A673 (cell line): ENCODE measurements around the gene SPEF1. TPM values are rescaled to one million over a fixed set of nuclear protein-coding genes. Genes with fewer than 3 reads are reported as not detected.

Source experiments
- BruUV-seq: library from RNA; stranded (reverse); fragments of 400-500 nt; replicated peaks from 2 replicates; lab custom pipeline; 2021; lab: Mats Ljungman, UMichigan
- CTCF ChIA-PET: fragments of 300-600 bp; sonication (Branson Sonifier 250); formaldehyde crosslinking; loops from one replicate; lab custom pipeline; 2022; ENCODE audit warnings: antibody characterized with exemption; lab: Charles Lee
- POLR2A ChIA-PET: fragments of 300-600 bp; sonication (Branson Sonifier 250); formaldehyde crosslinking; loops from one replicate; lab custom pipeline; 2022; ENCODE audit warnings: antibody characterized with exemption; ENCODE audit not compliant: low non-redundant PET; lab: Charles Lee
- DNase-seq: peaks from one replicate; pipeline ENCODE4 v3.0.0-alpha.2; 2015; ENCODE audit warnings: low spot score
- H3K27ac ChIP-seq: fragments of 200-600 bp; sonication (generic); 2 replicates; pipeline ENCODE4 v1.5.1; 2016; ENCODE audit warnings: mixed run types, low read depth, mild to moderate bottlenecking, mixed read lengths, antibody characterized with exemption, low read length; ENCODE audit not compliant: poor library complexity, severe bottlenecking
- H3K27me3 ChIP-seq: fragments of 200-600 bp; sonication (generic); replicated peaks from 2 replicates; pipeline ENCODE4 v1.6.1; 2017; ENCODE audit warnings: mixed run types, low read depth, mild to moderate bottlenecking, mixed read lengths, antibody characterized with exemption, low read length; ENCODE audit not compliant: insufficient read depth, poor library complexity
- H3K36me3 ChIP-seq: fragments of 200-600 bp; sonication (generic); 2 replicates; pipeline ENCODE4 v1.6.1; 2016; ENCODE audit warnings: mixed run types, mild to moderate bottlenecking, mixed read lengths, antibody characterized with exemption, low read length; ENCODE audit not compliant: insufficient read depth, poor library complexity, severe bottlenecking
- H3K4me1 ChIP-seq: fragments of 200-600 bp; sonication (generic); 2 replicates; pipeline ENCODE4 v1.6.1; 2017; ENCODE audit warnings: mixed run types, mild to moderate bottlenecking, mixed read lengths, antibody characterized with exemption, low read length; ENCODE audit not compliant: insufficient read depth, poor library complexity, severe bottlenecking
- H3K4me3 ChIP-seq: fragments of 200-600 bp; sonication (generic); 2 replicates; pipeline ENCODE4 v1.5.1; 2016; ENCODE audit warnings: low read depth, mixed run types, mild to moderate bottlenecking, mixed read lengths, low read length; ENCODE audit not compliant: poor library complexity, severe bottlenecking
- H3K9me3 ChIP-seq: fragments of 200-600 bp; sonication (generic); 2 replicates; pipeline ENCODE4 v1.6.1; 2016; ENCODE audit warnings: mixed run types, low read depth, mild to moderate bottlenecking, mixed read lengths, antibody characterized with exemption, low read length; ENCODE audit not compliant: poor library complexity, severe bottlenecking
- EZH2 ChIP-seq: fragments of 200-600 bp; sonication (generic); IDR thresholded peaks from 2 replicates; pipeline ENCODE4 v1.6.1; 2017; ENCODE audit warnings: borderline replicate concordance, low read depth, mild to moderate bottlenecking, mixed read lengths, antibody characterized with exemption, low read length; ENCODE audit not compliant: poor library complexity, severe bottlenecking
- intact Hi-C: fragments of 100-400 bp; cut with micrococcal nuclease; formaldehyde crosslinking; loops from one replicate; pipeline ENCODE4 v1.10.0; 2022; ENCODE audit not compliant: unreplicated experiment
- total RNA-seq: library from RNA; stranded (reverse); gene quantifications from 2 replicates; pipeline ENCODE4 v1.2.3, GENCODE V29; 2021
- TF ChIP-seq, protein P1 (sequence below): fragments of 300-800, 200-600 bp; sonication (generic); conservative IDR thresholded peaks from 2 replicates; pipeline ENCODE4 v1.5.1; 2017; ENCODE audit warnings: low read depth, mild to moderate bottlenecking, antibody characterized with exemption, low read length, moderate library complexity, mixed read lengths

SPEF1 gene
- total RNA-seq, 1 experiment from 2014 or later = 0.49 TPM

GRCh38 chr20:3744806-3745685 lies 36.2 kb downstream of the SPEF1 start:
- ChIA-PET POLR2A (no interaction called here), CTCF (interaction anchor here (1.1 kb wide), 1 partner anchor 48 kb away, joined by 10 read pairs; no protein-coding TSS in a partner anchor)
- Histone ChIP-seq H3K4me3 (no peak overlapping the region), H3K9me3 (no peaks in the 10 kb centered on the region), H3K4me1 (no peaks in the 10 kb centered on the region), H3K27me3 (no peaks in the 10 kb centered on the region), H3K27ac (no peak overlapping the region), H3K36me3 (no peaks in the 10 kb centered on the region)
- TF ChIP-seq, protein P1, sequence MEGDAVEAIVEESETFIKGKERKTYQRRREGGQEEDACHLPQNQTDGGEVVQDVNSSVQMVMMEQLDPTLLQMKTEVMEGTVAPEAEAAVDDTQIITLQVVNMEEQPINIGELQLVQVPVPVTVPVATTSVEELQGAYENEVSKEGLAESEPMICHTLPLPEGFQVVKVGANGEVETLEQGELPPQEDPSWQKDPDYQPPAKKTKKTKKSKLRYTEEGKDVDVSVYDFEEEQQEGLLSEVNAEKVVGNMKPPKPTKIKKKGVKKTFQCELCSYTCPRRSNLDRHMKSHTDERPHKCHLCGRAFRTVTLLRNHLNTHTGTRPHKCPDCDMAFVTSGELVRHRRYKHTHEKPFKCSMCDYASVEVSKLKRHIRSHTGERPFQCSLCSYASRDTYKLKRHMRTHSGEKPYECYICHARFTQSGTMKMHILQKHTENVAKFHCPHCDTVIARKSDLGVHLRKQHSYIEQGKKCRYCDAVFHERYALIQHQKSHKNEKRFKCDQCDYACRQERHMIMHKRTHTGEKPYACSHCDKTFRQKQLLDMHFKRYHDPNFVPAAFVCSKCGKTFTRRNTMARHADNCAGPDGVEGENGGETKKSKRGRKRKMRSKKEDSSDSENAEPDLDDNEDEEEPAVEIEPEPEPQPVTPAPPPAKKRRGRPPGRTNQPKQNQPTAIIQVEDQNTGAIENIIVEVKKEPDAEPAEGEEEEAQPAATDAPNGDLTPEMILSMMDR = no peak
- TF ChIP-seq EZH2 = no peak
- no TSS peak for BruUV-seq
- DNase-seq = peak; percentile 69
- intact Hi-C loops = no loop called here

GRCh38 chr20:3744037-3744436 lies 37.2 kb downstream of the SPEF1 start:
- ChIA-PET POLR2A (no interaction called here), CTCF (interaction anchor here (0.5 to 1.1 kb wide), 2 partner anchors 47 to 80 kb away, joined by 4 to 10 read pairs; no protein-coding TSS in a partner anchor)
- Histone ChIP-seq H3K9me3 (no peaks in the 10 kb centered on the region), H3K36me3 (no peaks in the 10 kb centered on the region), H3K4me1 (no peaks in the 10 kb centered on the region), H3K27me3 (no peaks in the 10 kb centered on the region), H3K27ac (no peak overlapping the region), H3K4me3 (no peak overlapping the region)
- no peak for DNase-seq
- BruUV-seq = no TSS peak
- intact Hi-C loops = no loop called here
- TF ChIP-seq EZH2 = no peak

DNA sequence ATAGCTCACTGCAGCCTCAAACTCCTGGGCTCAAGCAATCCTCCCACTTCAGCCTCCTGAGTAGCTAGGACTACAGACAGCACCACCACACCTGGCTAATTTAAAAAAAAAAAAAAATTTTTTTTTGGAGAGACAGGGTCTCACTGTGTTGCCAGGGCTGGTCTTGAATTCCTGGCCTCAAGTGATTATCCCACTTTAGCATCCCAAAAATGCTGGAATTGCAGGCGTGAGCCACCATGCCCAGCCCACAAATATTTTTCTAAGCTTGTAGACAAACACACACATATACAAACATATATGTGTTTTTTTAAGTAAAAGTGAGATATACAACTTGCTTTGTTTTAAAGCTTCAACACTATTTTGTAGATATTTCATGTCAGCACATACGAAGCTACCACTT lies 38.0 kb downstream of the SPEF1 start:
- Histone ChIP-seq H3K4me3 (no peak overlapping the region), H3K9me3 (no peaks in the 10 kb centered on the region), H3K4me1 (no peaks in the 10 kb centered on the region), H3K27me3 (no peaks in the 10 kb centered on the region), H3K27ac (no peak overlapping the region), H3K36me3 (no peaks in the 10 kb centered on the region)
- TF ChIP-seq EZH2 = no peak
- TF ChIP-seq, protein P1 = no peak
- CTCF ChIA-PET = interaction anchor here (0.7 kb wide), 2 partner anchors 10 to 476 kb away, joined by 3 to 4 read pairs; no protein-coding TSS in a partner anchor
- no TSS peak for BruUV-seq
- POLR2A ChIA-PET = interaction anchor here (0.6 kb wide), 1 partner anchor 14 kb away, joined by 4 read pairs; no protein-coding TSS in a partner anchor
- no peak for DNase-seq
- intact Hi-C loops = no loop called here
